WTC11 (cell line): ENCODE results near the gene MEPCE. TPM values are rescaled to one million over a fixed set of nuclear protein-coding genes. Genes with fewer than 3 reads are reported as not detected.

Source experiments
- CBFB ChIP-seq: sonication (generic); formaldehyde crosslinking; IDR thresholded peaks from 2 replicates; pipeline ENCODE4 v1.8.1; 2022; ENCODE audit warnings: mild to moderate bottlenecking, low read depth, missing genetic modification reagents
- ESRRA ChIP-seq: sonication (generic); formaldehyde crosslinking; IDR thresholded peaks from 2 replicates; pipeline ENCODE4 v1.8.1; 2022; ENCODE audit warnings: mild to moderate bottlenecking, missing genetic modification reagents, borderline replicate concordance
- GABPB1 ChIP-seq: sonication (generic); formaldehyde crosslinking; IDR thresholded peaks from 2 replicates; pipeline ENCODE4 v1.8.1; 2023; ENCODE audit warnings: mild to moderate bottlenecking, missing genetic modification reagents
- NFYB ChIP-seq: sonication (generic); formaldehyde crosslinking; conservative IDR thresholded peaks from 2 replicates; pipeline ENCODE4 v1.8.0; 2022; ENCODE audit warnings: low read depth, missing genetic modification reagents
- NR2C2 ChIP-seq: sonication (generic); formaldehyde crosslinking; IDR thresholded peaks from 2 replicates; pipeline ENCODE4 v1.8.0; 2022; ENCODE audit warnings: mild to moderate bottlenecking, missing genetic modification reagents
- RORB ChIP-seq: fragments of 250-450 bp; sonication (Bioruptor Pico); IDR thresholded peaks from 2 replicates; pipeline ENCODE4 v1.9.0; 2021; ENCODE audit warnings: mild to moderate bottlenecking
- SMAD3 ChIP-seq: sonication (generic); formaldehyde crosslinking; IDR thresholded peaks from 2 replicates; pipeline ENCODE4 v1.8.0; 2022; ENCODE audit warnings: missing genetic modification reagents, mild to moderate bottlenecking, borderline replicate concordance
- SOX15 ChIP-seq: fragments of 250-450 bp; sonication (Bioruptor Pico); IDR thresholded peaks from 2 replicates; pipeline ENCODE4 v1.9.0; 2021; ENCODE audit warnings: mild to moderate bottlenecking
- TEAD1 ChIP-seq: sonication (generic); formaldehyde crosslinking; IDR thresholded peaks from 2 replicates; pipeline ENCODE4 v1.8.0; 2022; ENCODE audit warnings: mild to moderate bottlenecking, missing genetic modification reagents
- ZNF219 ChIP-seq: sonication (generic); formaldehyde crosslinking; IDR thresholded peaks from 2 replicates; pipeline ENCODE4 v1.8.0; 2023; ENCODE audit warnings: missing genetic modification reagents, mild to moderate bottlenecking, borderline replicate concordance
- ZNF671 ChIP-seq: fragments of 250-450 bp; sonication (Bioruptor Pico); IDR thresholded peaks from 2 replicates; pipeline ENCODE4 v1.8.0; 2021; ENCODE audit warnings: mild to moderate bottlenecking
- total RNA-seq: library from RNA; stranded (reverse); gene quantifications from 3 replicates; pipeline ENCODE4 v1.2.3, GENCODE V29; 2021
- TF ChIP-seq, protein P1 (sequence below): sonication (generic); formaldehyde crosslinking; IDR thresholded peaks from 2 replicates; pipeline ENCODE4 v1.8.0; 2022; ENCODE audit warnings: mild to moderate bottlenecking, missing genetic modification reagents
- TF ChIP-seq, protein P2 (sequence below): sonication (generic); formaldehyde crosslinking; IDR thresholded peaks from 2 replicates; pipeline ENCODE4 v1.8.0; 2022; ENCODE audit warnings: mild to moderate bottlenecking, missing genetic modification reagents
- TF ChIP-seq, protein P3 (sequence below): sonication (generic); formaldehyde crosslinking; IDR thresholded peaks from 2 replicates; pipeline ENCODE4 v1.8.1; 2022; ENCODE audit warnings: mild to moderate bottlenecking, missing genetic modification reagents, moderate library complexity, borderline replicate concordance
- TF ChIP-seq, protein P4 (sequence below): fragments of 250-450 bp; sonication (Bioruptor Pico); IDR thresholded peaks from 2 replicates; pipeline ENCODE4 v1.9.0; 2021; ENCODE audit warnings: mild to moderate bottlenecking
- TF ChIP-seq, protein P5 (sequence below): sonication (generic); formaldehyde crosslinking; IDR thresholded peaks from 2 replicates; pipeline ENCODE4 v1.8.1; 2022; ENCODE audit warnings: mild to moderate bottlenecking, moderate library complexity, missing genetic modification reagents
- TF ChIP-seq, protein P6 (sequence below): sonication (generic); formaldehyde crosslinking; IDR thresholded peaks from 2 replicates; pipeline ENCODE4 v1.8.0; 2023; ENCODE audit warnings: missing genetic modification reagents, mild to moderate bottlenecking, borderline replicate concordance
- TF ChIP-seq, protein P7 (sequence below): fragments of 250-450 bp; sonication (Bioruptor Pico); IDR thresholded peaks from 2 replicates; pipeline ENCODE4 v1.9.0; 2021; ENCODE audit warnings: mild to moderate bottlenecking
- TF ChIP-seq, protein P8 (sequence below): fragments of 250-450 bp; sonication (Bioruptor Pico); conservative IDR thresholded peaks from 2 replicates; pipeline ENCODE4 v1.9.0; 2021; ENCODE audit warnings: mild to moderate bottlenecking
- TF ChIP-seq, protein P9 (sequence below): fragments of 250-450 bp; sonication (Bioruptor Pico); IDR thresholded peaks from 2 replicates; pipeline ENCODE4 v1.9.0; 2021; ENCODE audit warnings: moderate library complexity, mild to moderate bottlenecking, inconsistent platforms, borderline replicate concordance

The MEPCE gene
- total RNA-seq, 1 experiment from 2014 or later: 41.9 TPM

DNA sequence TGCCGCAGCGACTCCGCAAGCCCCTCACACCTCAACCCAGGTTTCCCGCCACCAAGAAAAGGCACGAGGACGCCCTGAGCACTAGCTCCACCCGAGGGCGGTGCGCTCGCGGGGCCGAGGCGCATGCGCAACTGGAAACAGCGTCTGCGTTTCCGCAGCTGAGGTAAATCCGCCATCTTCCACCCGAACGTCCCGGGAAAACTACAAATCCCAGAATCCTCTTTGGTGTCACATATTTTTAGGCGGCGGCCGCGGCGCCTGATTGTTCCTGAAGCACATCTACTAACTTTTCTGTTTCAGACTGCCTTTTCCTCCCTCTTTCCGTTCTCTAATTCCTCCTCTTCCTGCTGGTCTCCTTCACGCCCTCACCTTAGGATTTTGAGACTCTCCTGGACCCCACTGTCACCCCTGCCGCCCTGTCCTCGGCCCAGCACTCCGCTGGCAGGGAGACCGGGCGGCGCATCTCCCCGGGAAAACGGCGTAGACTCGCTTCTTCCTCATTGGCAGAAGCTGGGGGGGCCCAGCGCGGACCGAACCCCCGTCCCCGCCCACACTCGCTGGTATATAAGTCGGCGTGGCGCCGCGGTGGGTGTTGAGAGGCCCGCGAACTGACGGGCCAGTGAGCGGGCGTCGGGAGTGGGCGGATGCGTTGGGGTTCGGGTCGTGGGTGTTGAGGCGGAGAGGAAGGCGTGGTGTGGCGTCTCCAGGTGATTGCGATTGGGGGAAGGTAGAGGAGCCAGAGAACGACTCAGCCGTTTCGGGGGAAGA lies 1.2 kb upstream of the MEPCE start, which contains the start of gene ZCWPW1 (continued):
- TF ChIP-seq, protein P1, sequence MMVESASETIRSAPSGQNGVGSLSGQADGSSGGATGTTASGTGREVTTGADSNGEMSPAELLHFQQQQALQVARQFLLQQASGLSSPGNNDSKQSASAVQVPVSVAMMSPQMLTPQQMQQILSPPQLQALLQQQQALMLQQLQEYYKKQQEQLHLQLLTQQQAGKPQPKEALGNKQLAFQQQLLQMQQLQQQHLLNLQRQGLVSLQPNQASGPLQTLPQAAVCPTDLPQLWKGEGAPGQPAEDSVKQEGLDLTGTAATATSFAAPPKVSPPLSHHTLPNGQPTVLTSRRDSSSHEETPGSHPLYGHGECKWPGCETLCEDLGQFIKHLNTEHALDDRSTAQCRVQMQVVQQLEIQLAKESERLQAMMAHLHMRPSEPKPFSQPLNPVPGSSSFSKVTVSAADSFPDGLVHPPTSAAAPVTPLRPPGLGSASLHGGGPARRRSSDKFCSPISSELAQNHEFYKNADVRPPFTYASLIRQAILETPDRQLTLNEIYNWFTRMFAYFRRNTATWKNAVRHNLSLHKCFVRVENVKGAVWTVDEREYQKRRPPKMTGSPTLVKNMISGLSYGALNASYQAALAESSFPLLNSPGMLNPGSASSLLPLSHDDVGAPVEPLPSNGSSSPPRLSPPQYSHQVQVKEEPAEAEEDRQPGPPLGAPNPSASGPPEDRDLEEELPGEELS (CRISPR knock-in tag): peak; percentile 98
- peak; percentile 72; the same call in 1 of the 2 replicates for TF ChIP-seq SOX15
- TF ChIP-seq, protein P2, sequence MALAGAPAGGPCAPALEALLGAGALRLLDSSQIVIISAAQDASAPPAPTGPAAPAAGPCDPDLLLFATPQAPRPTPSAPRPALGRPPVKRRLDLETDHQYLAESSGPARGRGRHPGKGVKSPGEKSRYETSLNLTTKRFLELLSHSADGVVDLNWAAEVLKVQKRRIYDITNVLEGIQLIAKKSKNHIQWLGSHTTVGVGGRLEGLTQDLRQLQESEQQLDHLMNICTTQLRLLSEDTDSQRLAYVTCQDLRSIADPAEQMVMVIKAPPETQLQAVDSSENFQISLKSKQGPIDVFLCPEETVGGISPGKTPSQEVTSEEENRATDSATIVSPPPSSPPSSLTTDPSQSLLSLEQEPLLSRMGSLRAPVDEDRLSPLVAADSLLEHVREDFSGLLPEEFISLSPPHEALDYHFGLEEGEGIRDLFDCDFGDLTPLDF: peak; percentile 98
- TF ChIP-seq SMAD3 (CRISPR knock-in tag): peak; percentile 98
- TF ChIP-seq, protein P3, sequence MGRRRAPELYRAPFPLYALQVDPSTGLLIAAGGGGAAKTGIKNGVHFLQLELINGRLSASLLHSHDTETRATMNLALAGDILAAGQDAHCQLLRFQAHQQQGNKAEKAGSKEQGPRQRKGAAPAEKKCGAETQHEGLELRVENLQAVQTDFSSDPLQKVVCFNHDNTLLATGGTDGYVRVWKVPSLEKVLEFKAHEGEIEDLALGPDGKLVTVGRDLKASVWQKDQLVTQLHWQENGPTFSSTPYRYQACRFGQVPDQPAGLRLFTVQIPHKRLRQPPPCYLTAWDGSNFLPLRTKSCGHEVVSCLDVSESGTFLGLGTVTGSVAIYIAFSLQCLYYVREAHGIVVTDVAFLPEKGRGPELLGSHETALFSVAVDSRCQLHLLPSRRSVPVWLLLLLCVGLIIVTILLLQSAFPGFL (CRISPR knock-in tag): peak; percentile 87; the same call in 1 of the 2 replicates
- TF ChIP-seq, protein P4, sequence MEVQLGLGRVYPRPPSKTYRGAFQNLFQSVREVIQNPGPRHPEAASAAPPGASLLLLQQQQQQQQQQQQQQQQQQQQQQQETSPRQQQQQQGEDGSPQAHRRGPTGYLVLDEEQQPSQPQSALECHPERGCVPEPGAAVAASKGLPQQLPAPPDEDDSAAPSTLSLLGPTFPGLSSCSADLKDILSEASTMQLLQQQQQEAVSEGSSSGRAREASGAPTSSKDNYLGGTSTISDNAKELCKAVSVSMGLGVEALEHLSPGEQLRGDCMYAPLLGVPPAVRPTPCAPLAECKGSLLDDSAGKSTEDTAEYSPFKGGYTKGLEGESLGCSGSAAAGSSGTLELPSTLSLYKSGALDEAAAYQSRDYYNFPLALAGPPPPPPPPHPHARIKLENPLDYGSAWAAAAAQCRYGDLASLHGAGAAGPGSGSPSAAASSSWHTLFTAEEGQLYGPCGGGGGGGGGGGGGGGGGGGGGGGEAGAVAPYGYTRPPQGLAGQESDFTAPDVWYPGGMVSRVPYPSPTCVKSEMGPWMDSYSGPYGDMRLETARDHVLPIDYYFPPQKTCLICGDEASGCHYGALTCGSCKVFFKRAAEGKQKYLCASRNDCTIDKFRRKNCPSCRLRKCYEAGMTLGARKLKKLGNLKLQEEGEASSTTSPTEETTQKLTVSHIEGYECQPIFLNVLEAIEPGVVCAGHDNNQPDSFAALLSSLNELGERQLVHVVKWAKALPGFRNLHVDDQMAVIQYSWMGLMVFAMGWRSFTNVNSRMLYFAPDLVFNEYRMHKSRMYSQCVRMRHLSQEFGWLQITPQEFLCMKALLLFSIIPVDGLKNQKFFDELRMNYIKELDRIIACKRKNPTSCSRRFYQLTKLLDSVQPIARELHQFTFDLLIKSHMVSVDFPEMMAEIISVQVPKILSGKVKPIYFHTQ (CRISPR knock-in tag): peak; percentile 82; the same call in 1 of the 2 replicates
- TF ChIP-seq NFYB (CRISPR knock-in tag): peak; percentile 45; the same call in 1 of the 2 replicates
- peak; percentile 97 for TF ChIP-seq ESRRA (CRISPR knock-in tag)
- no peak for TF ChIP-seq CBFB (CRISPR knock-in tag)
- TF ChIP-seq NR2C2 (CRISPR knock-in tag): peak; percentile 77; the same call in 1 of the 2 replicates
- peak; percentile 82; the same call in 1 of the 2 replicates for TF ChIP-seq RORB (CRISPR knock-in tag)
- TF ChIP-seq TEAD1 (CRISPR knock-in tag): peak; percentile 100
- TF ChIP-seq, protein P5, sequence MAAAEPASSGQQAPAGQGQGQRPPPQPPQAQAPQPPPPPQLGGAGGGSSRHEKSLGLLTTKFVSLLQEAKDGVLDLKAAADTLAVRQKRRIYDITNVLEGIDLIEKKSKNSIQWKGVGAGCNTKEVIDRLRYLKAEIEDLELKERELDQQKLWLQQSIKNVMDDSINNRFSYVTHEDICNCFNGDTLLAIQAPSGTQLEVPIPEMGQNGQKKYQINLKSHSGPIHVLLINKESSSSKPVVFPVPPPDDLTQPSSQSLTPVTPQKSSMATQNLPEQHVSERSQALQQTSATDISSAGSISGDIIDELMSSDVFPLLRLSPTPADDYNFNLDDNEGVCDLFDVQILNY (CRISPR knock-in tag): peak; percentile 99
- TF ChIP-seq, protein P6, sequence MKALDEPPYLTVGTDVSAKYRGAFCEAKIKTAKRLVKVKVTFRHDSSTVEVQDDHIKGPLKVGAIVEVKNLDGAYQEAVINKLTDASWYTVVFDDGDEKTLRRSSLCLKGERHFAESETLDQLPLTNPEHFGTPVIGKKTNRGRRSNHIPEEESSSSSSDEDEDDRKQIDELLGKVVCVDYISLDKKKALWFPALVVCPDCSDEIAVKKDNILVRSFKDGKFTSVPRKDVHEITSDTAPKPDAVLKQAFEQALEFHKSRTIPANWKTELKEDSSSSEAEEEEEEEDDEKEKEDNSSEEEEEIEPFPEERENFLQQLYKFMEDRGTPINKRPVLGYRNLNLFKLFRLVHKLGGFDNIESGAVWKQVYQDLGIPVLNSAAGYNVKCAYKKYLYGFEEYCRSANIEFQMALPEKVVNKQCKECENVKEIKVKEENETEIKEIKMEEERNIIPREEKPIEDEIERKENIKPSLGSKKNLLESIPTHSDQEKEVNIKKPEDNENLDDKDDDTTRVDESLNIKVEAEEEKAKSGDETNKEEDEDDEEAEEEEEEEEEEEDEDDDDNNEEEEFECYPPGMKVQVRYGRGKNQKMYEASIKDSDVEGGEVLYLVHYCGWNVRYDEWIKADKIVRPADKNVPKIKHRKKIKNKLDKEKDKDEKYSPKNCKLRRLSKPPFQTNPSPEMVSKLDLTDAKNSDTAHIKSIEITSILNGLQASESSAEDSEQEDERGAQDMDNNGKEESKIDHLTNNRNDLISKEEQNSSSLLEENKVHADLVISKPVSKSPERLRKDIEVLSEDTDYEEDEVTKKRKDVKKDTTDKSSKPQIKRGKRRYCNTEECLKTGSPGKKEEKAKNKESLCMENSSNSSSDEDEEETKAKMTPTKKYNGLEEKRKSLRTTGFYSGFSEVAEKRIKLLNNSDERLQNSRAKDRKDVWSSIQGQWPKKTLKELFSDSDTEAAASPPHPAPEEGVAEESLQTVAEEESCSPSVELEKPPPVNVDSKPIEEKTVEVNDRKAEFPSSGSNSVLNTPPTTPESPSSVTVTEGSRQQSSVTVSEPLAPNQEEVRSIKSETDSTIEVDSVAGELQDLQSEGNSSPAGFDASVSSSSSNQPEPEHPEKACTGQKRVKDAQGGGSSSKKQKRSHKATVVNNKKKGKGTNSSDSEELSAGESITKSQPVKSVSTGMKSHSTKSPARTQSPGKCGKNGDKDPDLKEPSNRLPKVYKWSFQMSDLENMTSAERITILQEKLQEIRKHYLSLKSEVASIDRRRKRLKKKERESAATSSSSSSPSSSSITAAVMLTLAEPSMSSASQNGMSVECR (CRISPR knock-in tag): peak; percentile 99
- peak; percentile 68; the same call in 1 of the 2 replicates for TF ChIP-seq ZNF671 (CRISPR knock-in tag)
- TF ChIP-seq, protein P7, sequence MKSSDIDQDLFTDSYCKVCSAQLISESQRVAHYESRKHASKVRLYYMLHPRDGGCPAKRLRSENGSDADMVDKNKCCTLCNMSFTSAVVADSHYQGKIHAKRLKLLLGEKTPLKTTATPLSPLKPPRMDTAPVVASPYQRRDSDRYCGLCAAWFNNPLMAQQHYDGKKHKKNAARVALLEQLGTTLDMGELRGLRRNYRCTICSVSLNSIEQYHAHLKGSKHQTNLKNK (CRISPR knock-in tag): peak; percentile 63
- peak; percentile 45 for TF ChIP-seq GABPB1
- peak; percentile 96 for TF ChIP-seq ZNF219 (CRISPR knock-in tag)
- TF ChIP-seq, protein P8, sequence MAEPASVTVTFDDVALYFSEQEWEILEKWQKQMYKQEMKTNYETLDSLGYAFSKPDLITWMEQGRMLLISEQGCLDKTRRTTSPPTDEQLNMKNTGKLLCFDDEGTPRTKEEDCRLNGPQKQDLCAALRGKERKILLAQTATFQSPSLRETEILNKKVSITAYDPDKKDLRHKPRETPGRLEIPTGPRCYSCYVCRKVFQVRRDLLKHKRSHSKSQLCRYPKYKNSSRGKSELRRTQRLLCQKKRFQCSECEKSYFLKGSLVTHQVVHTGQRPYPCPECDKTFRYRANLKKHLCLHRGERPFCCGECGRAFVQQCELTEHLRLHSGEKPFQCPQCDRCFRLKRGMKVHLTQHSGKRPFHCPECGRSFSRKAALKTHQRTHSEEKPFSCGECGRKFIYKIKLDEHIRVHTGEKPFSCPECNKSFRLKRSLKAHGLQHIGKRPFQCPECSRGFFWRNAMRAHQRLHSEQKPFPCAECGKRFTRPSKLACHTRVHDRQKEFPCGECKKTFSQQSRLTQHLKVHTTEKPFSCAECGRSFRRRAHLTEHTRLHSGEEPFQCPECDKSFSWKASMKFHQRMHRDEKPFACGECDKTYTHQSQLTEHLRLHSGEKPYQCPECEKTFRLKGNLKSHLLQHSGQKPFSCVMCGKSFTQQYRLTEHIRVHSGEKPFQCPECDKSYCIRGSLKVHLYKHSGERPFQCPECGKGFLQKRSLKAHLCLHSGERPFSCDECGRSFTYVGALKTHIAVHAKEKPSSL: no peak; the same call in 1 of the 2 replicates
- TF ChIP-seq, protein P9, sequence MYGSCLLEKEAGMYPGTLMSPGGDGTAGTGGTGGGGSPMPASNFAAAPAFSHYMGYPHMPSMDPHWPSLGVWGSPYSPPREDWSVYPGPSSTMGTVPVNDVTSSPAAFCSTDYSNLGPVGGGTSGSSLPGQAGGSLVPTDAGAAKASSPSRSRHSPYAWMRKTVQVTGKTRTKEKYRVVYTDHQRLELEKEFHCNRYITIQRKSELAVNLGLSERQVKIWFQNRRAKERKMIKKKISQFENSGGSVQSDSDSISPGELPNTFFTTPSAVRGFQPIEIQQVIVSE (CRISPR knock-in tag): 0 out of 2 replicates have a peak, but pooled peaks have one; percentile 42
